Right lobe of liver (tissue), 4 donors: ENCODE results near the gene MMS22L.

Experiments used
- POLR2A ChIP-seq: fragments of 450-650 bp; IDR thresholded peaks from one replicate; pipeline ENCODE4 v1.6.1; 2017; ENCODE audit warnings: antibody characterized with exemption, mild to moderate bottlenecking
- TF ChIP-seq, protein P1 (sequence below), 4 donors: fragments of 200-600 bp in 3 of 4; fragments of 450-650 bp in 1 of 4; IDR thresholded peaks; one replicate each; pipeline versions ENCODE4 v1.5.1 to v1.8.0; 2016 to 2022; ENCODE audit warnings: antibody characterized with exemption in 4 of 4, mild to moderate bottlenecking in 2 of 4
- donor health status: DM: no; HTN: no; CAD: no.
- donor health status: DM: no; HTN: no; CAD: no.
- donor health status: DM: no; HTN: yes; CAD: no.

- TF ChIP-seq, protein P1, sequence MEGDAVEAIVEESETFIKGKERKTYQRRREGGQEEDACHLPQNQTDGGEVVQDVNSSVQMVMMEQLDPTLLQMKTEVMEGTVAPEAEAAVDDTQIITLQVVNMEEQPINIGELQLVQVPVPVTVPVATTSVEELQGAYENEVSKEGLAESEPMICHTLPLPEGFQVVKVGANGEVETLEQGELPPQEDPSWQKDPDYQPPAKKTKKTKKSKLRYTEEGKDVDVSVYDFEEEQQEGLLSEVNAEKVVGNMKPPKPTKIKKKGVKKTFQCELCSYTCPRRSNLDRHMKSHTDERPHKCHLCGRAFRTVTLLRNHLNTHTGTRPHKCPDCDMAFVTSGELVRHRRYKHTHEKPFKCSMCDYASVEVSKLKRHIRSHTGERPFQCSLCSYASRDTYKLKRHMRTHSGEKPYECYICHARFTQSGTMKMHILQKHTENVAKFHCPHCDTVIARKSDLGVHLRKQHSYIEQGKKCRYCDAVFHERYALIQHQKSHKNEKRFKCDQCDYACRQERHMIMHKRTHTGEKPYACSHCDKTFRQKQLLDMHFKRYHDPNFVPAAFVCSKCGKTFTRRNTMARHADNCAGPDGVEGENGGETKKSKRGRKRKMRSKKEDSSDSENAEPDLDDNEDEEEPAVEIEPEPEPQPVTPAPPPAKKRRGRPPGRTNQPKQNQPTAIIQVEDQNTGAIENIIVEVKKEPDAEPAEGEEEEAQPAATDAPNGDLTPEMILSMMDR (IDR thresholded peaks at IDR 0.05), result no peak
- no peak for TF ChIP-seq POLR2A
These were observed 107.2 kb downstream of the MMS22L start for GRCh38 chr6:97175806-97176205.
